Body of pancreas (tissue), 4 donors: ENCODE results near the gene CXCL6. TPM values are rescaled to one million over a fixed set of nuclear protein-coding genes. Genes with fewer than 3 reads are reported as not detected.

Experiments used
- ATAC-seq: fragments of 150-250 bp; one replicate; pipeline ENCODE4 v1.9.1; 2016
- DNase-seq, 4 donors: peaks; one replicate each; pipeline ENCODE4 v3.0.0-alpha.2; 2019
- H3K27ac ChIP-seq, 4 donors: fragments of 200-600 bp; sonication (generic); 1 replicate in 3 of 4; 2 replicates in 1 of 4; pipeline versions ENCODE4 v1.5.1 to v1.6.1; 2016 to 2019; ENCODE audit warnings: mild to moderate bottlenecking in 1 of 4, mixed read lengths in 1 of 4, moderate library complexity in 1 of 4
- H3K27me3 ChIP-seq, 2 donors: fragments of 200-600 bp; sonication (generic); one replicate each; pipeline ENCODE4 v1.6.0; 2016; ENCODE audit warnings: mild to moderate bottlenecking in 1 of 2
- H3K36me3 ChIP-seq, 2 donors: fragments of 200-600 bp; sonication (generic); replicated peaks in 1 of 2; 2 replicates each; pipeline ENCODE4 v1.5.1; 2016; ENCODE audit warnings: low read depth in 2 of 2; ENCODE audit not compliant: insufficient read depth in 1 of 2
- H3K4me1 ChIP-seq: fragments of 200-600 bp; sonication (generic); one replicate; pipeline ENCODE4 v1.6.0; 2016
- H3K4me3 ChIP-seq, 2 donors: fragments of 200-600 bp; sonication (generic); 1 replicate in 1 of 2; 2 replicates in 1 of 2; pipeline ENCODE4 v1.5.1; 2016 to 2019
- H3K9me3 ChIP-seq, 3 donors: fragments of 200-600 bp; sonication (generic); 1 replicate in 2 of 3; 2 replicates in 1 of 3; pipeline ENCODE4 v1.5.1; 2016
- POLR2A ChIP-seq, 3 donors: fragments of 450-650 bp; IDR thresholded peaks; one replicate each; pipeline ENCODE4 v1.6.1; 2016; ENCODE audit warnings: antibody characterized with exemption in 3 of 3, mild to moderate bottlenecking in 2 of 3
- WGBS, 2 donors: methylation state at CpG; one replicate each; pipeline ENCODE4 v1.1.5; 2017; 5-methylcytosine and 5-hydroxymethylcytosine counted together
- intact Hi-C: fragments of 100-400 bp; cut with DNase I; formaldehyde crosslinking; loops from one replicate; pipeline ENCODE4 v1.15.1; 2023
- total RNA-seq, 2 donors: library from RNA; depleted of rRNA; stranded (reverse); fragments of >200 nt; gene quantifications; one replicate each; pipeline ENCODE4 v1.1.0, GENCODE V29; 2016
- TF ChIP-seq, protein P1 (sequence below), 7 experiments: fragments of 450-650 bp in 4 of 7; fragments of 200-600 bp in 3 of 7; sonication (generic) in 3 of 7; IDR thresholded peaks; one replicate each; pipeline ENCODE4 v1.5.1; 2016 to 2019; ENCODE audit warnings: antibody characterized with exemption in 7 of 7

CXCL6 gene
- total RNA-seq, 2 donors from 2014 or later: 2.3 to 10.1 TPM

GRCh38 chr4:73823760-73824159 is 12.7 kb upstream of the CXCL6 start:
- DNase-seq (no peak), ATAC-seq (no peak)
- intact Hi-C loops: no loop called here
- H3K27ac ChIP-seq: no peak overlapping the region
- no peaks in the 10 kb centered on the region for H3K4me1 ChIP-seq
- H3K36me3 ChIP-seq: no peaks in the 10 kb centered on the region
- TF ChIP-seq, protein P1, sequence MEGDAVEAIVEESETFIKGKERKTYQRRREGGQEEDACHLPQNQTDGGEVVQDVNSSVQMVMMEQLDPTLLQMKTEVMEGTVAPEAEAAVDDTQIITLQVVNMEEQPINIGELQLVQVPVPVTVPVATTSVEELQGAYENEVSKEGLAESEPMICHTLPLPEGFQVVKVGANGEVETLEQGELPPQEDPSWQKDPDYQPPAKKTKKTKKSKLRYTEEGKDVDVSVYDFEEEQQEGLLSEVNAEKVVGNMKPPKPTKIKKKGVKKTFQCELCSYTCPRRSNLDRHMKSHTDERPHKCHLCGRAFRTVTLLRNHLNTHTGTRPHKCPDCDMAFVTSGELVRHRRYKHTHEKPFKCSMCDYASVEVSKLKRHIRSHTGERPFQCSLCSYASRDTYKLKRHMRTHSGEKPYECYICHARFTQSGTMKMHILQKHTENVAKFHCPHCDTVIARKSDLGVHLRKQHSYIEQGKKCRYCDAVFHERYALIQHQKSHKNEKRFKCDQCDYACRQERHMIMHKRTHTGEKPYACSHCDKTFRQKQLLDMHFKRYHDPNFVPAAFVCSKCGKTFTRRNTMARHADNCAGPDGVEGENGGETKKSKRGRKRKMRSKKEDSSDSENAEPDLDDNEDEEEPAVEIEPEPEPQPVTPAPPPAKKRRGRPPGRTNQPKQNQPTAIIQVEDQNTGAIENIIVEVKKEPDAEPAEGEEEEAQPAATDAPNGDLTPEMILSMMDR (IDR thresholded peaks at IDR 0.05): no peak
- no peak for TF ChIP-seq POLR2A (IDR thresholded peaks at IDR 0.05)
- H3K4me3 ChIP-seq: no peak overlapping the region
- no peaks in the 10 kb centered on the region for H3K27me3 ChIP-seq
- no peaks in the 10 kb centered on the region for H3K9me3 ChIP-seq

DNA sequence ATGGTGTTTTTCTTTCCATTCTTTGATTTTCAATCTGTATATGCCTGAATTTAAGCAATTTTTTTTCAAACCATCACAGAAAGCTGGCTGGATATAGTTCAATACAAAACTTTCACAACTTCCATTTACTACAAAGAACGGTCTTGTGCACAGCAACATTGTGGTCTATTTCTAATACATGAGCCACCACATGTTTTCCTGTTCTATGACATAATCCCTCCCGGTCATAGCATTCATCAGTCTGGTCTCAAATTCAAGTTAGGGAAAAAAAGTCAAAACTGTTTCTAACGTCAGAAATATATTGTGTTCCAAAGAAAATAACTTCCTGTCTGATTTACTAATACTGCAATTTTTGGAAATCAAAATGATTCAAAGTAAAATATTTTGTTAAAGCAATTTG is 7.5 kb upstream of the CXCL6 start:
- Histone ChIP-seq H3K9me3 (no peaks in the 10 kb centered on the region), H3K4me3 (no peak overlapping the region), H3K36me3 (no peaks in the 10 kb centered on the region), H3K27me3 (no peaks in the 10 kb centered on the region), H3K27ac (no peak overlapping the region), H3K4me1 (no peaks in the 10 kb centered on the region)
- intact Hi-C loops: no loop called here
- no peak for DNase-seq
- WGBS, 2 donors: 58 to 72% methylated on average over 3 of the region's 3 CpGs
- TF ChIP-seq, protein P1 (IDR thresholded peaks at IDR 0.05): no peak
- no peak for TF ChIP-seq POLR2A (IDR thresholded peaks at IDR 0.05)
- ATAC-seq: no peak

- TF ChIP-seq, protein P1 (IDR thresholded peaks at IDR 0.05): no peak
- no peak for TF ChIP-seq POLR2A (IDR thresholded peaks at IDR 0.05)
- intact Hi-C loops: no loop called here
Measured at GRCh38 chr4:73831569-73831968, 4.9 kb upstream of the CXCL6 start.

DNA sequence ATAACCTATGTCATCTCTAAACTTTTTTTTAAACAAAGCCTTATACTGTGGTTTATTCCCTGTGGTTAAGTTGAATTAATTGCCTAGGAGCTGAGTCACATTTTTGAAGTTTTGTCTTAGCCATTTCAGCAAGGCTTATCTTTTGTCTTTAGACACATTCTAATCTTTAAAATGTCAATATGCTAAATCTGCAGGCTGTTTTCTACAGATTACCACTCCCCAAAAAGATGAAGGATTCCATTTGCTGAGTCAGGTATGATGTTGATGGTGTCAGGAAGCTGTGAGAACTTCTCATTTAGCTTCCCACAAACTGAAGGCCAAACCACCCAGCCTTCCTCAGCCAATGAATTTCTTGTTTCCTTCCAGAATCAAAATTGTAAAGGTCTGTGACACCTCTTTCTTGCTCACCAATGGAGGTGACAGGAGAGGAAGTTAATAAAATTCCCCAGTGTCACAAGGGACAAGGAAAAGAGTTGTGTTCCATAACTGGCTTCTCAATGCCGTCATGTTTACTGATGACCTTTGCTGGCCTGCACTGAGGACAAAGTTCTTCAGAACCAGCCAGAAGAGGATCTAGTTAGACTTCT is 3.7 kb upstream of the CXCL6 start:
- intact Hi-C loops: no loop called here
- Histone ChIP-seq H3K4me3 (no peak overlapping the region), H3K27me3 (no peaks in the 10 kb centered on the region), H3K36me3 (no peaks in the 10 kb centered on the region), H3K4me1 (peaks cover 13% of the 10 kb centered on the region), H3K9me3 (no peaks in the 10 kb centered on the region), H3K27ac (no peak overlapping the region)
- DNase-seq: no peak
- ATAC-seq: no peak
- TF ChIP-seq, protein P1 (IDR thresholded peaks at IDR 0.05): no peak
- no peak for TF ChIP-seq POLR2A (IDR thresholded peaks at IDR 0.05)
- 76 to 81% methylated on average over 1 of the region's 1 CpG for WGBS, 2 donors

More at GRCh38 chr4:73831569-73831968, 4.9 kb upstream of the CXCL6 start:
- H3K36me3 ChIP-seq: no peaks in the 10 kb centered on the region
- WGBS, 2 donors: 50 to 52% methylated on average over 2 of the region's 2 CpGs
- ATAC-seq (no peak), DNase-seq (no peak)
- no peaks in the 10 kb centered on the region for H3K9me3 ChIP-seq
- no peak overlapping the region for H3K27ac ChIP-seq
- H3K4me1 ChIP-seq: peaks cover 5% of the 10 kb centered on the region
- H3K27me3 ChIP-seq: no peaks in the 10 kb centered on the region
- no peak overlapping the region for H3K4me3 ChIP-seq

DNA sequence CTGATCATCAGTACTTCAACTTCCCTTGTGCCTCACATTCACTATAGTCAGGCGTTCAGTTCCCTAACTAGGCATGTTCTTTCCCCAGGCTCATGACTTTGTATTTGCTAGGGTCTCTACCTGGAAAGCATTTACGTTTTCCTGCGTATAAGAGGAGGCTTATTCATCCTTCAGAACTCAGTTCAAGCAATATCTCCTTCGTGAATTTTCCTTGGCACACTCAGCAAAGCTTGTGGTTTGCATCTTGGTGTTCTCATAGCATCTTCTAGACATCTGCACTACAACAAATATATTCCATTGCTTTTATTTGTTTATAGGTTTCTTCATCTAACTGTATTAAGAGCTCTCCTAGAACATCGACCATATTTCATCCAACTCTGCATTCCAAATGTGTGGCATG is 2.6 kb downstream of the CXCL6 start:
- Histone ChIP-seq H3K4me1 (peaks cover 18% of the 10 kb centered on the region), H3K27me3 (no peaks in the 10 kb centered on the region), H3K4me3 (no peak overlapping the region), H3K27ac (no peak overlapping the region), H3K9me3 (no peaks in the 10 kb centered on the region), H3K36me3 (no peaks in the 10 kb centered on the region)
- TF ChIP-seq POLR2A (IDR thresholded peaks at IDR 0.05): no peak
- TF ChIP-seq, protein P1 (IDR thresholded peaks at IDR 0.05): no peak
- no peak for DNase-seq
- intact Hi-C loops: no loop called here
- WGBS, 2 donors: 64 to 72% methylated on average over 5 of the region's 5 CpGs
- no peak for ATAC-seq
